ENCODE data around the gene FILIP1L. TPM values are rescaled to one million over a fixed set of nuclear protein-coding genes. Genes with fewer than 3 reads are reported as not detected.
A peak's percentile ranks its signal among the peaks of the same experiment; 100 is the strongest.

Gene FILIP1L
- total RNA-seq, 1 donor: 213 TPM

DNA sequence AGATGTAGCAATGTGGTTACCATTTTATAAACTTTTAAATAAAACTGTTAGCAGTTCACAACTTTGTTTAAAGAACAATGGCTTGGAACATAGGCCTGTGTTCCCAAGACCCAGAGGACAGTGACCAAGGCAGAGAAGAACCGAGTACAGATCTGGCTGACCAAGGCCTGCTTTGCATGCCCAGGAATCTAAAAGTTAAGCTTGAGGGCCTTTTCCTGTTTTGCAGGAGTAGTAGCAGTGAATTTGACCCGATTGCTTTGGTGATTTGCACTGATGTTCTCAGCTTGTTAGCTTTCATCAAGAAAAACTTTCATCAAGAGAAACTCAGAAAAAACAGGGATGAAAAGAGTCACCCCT is 9.9 kb downstream of the FILIP1L start:
- DNase-seq (ENCODE audit: low read depth): no peak
- no peak overlapping the region for H3K4me3 ChIP-seq (ENCODE audit: low read depth, low read length)
- TF ChIP-seq, protein P1, sequence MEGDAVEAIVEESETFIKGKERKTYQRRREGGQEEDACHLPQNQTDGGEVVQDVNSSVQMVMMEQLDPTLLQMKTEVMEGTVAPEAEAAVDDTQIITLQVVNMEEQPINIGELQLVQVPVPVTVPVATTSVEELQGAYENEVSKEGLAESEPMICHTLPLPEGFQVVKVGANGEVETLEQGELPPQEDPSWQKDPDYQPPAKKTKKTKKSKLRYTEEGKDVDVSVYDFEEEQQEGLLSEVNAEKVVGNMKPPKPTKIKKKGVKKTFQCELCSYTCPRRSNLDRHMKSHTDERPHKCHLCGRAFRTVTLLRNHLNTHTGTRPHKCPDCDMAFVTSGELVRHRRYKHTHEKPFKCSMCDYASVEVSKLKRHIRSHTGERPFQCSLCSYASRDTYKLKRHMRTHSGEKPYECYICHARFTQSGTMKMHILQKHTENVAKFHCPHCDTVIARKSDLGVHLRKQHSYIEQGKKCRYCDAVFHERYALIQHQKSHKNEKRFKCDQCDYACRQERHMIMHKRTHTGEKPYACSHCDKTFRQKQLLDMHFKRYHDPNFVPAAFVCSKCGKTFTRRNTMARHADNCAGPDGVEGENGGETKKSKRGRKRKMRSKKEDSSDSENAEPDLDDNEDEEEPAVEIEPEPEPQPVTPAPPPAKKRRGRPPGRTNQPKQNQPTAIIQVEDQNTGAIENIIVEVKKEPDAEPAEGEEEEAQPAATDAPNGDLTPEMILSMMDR (IDR thresholded peaks at IDR 0.05; ENCODE audit: insufficient read depth, low read depth, low read length): no peak

DNA sequence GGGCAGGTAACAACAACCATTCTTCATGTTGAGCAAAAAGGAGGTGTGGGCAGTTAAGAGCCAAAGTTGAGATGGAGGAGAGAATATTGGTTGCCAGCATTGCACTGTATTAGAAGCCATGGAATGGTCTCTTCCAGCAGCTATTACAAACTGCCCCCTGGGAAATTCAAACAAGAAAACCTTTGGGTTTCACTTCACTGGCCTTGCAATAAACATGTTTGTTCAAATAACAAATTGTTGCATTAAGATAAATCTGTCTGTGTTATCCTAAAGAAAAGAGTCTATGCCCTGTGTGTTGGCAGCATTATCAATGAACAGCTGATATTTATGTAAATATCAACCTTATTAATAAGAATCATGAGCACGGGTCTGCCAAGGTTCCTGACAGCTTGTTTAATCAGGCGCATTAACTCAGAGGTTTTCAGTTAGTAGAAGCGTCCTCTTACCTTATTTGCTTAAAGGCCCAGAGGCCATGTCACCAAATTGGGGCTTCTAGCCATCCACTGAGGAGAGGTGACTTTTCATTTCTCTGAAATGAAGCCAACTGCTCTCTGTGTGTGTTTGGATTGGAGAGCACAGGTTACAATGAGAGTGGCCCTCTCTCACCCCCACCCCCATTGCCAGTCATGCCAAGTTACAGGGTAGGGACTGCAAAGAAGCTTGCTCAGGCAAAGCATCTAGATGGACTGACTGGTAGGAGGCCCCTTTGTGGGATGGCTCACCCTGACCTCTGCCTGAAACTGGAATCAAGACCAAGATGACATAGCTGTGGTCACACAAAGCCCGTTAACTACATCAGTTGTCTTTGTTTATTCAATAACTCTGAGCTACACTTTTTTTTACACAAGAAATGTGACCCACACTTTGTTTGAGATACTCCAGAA is 10.5 kb downstream of the FILIP1L start:
- TF ChIP-seq, protein P1 (IDR thresholded peaks at IDR 0.05; ENCODE audit: insufficient read depth, low read depth, low read length): no peak
- H3K4me3 ChIP-seq (ENCODE audit: low read depth, low read length): no peak overlapping the region
- peak; percentile 93 for DNase-seq (ENCODE audit: low read depth)

DNA sequence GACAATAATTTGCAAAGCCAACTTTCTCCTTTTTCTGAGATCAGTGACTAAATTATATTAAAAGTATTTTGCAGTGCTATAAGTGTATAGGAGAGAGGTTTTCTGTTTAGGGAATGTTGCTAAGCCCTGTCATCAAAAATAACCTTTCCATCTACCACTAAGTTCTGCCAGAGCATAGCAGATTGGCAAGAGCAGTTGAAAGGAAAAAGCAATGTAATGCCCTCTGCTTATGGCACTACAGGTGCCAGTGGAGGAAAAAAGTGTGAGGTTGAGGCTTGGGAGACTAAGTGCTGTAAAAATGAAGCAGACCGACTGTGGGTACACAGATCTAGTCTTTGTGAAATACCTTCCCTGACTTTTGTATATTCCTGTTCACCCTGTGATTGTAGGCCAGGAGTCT is 11.5 kb downstream of the FILIP1L start:
- no peak for DNase-seq (ENCODE audit: low read depth)
- TF ChIP-seq, protein P1 (IDR thresholded peaks at IDR 0.05; ENCODE audit: insufficient read depth, low read depth, low read length): no peak
- no peak overlapping the region for H3K4me3 ChIP-seq (ENCODE audit: low read depth, low read length)

DNA sequence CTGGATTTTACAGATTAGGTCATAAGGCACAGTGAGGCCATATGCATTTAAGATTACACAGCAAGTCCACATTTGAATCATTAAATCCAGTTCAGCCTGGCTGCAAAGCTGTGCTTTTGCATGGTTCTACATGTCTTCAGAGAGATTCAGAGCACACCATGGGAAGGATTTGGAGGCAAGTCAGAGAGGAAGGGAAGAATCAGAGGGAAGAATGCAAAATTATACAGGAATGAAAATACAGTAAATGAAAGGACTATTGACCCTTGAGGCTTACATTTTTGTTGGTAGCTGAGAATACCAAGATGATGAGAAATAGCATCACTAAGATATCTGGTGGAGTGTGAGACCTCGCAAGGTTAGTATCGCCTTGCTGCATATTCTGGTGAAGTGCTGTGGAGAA is 13.9 kb downstream of the FILIP1L start:
- TF ChIP-seq, protein P1 (IDR thresholded peaks at IDR 0.05; ENCODE audit: insufficient read depth, low read depth, low read length): no peak
- H3K4me3 ChIP-seq (ENCODE audit: low read depth, low read length): no peak overlapping the region
- peak; percentile 55 for DNase-seq (ENCODE audit: low read depth)

DNA sequence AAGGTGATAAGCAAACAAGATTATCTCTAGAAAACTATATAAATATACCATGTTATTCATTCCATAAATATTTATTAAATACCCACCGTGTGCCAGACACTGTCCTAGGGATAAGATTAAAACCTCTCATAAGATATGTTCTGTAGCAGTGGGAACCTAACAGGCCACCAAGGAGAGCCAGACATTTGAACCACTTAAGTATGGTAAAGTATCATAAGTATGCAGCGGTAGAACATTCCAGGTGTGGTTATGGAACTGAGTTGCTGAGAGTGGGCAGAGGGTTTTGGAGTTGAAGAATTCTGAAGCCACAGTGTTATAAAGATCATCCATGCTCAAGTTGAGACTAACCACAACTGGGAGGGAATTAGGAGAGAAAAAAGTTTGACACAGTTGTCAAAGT is 14.7 kb downstream of the FILIP1L start:
- DNase-seq (ENCODE audit: low read depth): no peak
- H3K4me3 ChIP-seq (ENCODE audit: low read depth, low read length): no peak overlapping the region
- TF ChIP-seq, protein P1 (IDR thresholded peaks at IDR 0.05; ENCODE audit: insufficient read depth, low read depth, low read length): no peak

DNA sequence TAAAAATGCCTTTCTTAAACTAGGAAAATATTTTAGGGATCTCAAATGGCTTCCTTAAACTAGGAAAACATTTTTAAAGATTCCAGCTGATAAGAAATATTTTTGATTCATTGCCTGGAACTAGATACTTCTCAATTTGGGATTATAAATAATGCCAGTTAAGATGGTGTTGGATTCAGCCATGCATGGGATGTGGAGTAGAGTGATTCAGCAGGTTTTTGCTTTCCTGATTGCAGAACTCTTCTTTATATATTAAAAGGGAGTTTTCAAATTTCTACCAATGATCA is 15.6 kb downstream of the FILIP1L start:
- TF ChIP-seq, protein P1 (IDR thresholded peaks at IDR 0.05; ENCODE audit: insufficient read depth, low read depth, low read length): no peak
- H3K4me3 ChIP-seq (ENCODE audit: low read depth, low read length): no peak overlapping the region
- DNase-seq (ENCODE audit: low read depth): no peak
